ENCODE results near the gene PODXL2.
"Not testable (repeated sequence)": the region's sequence is repeated elsewhere in the genome, so short reads cannot be mapped to it uniquely, and the experiment has no call there.

Gene PODXL2

GRCh38 chr3:127691974-127692373, 63.0 kb downstream of the PODXL2 start:
- no peak for DNase-seq

- no peak for DNase-seq
These were observed 63.7 kb downstream of the PODXL2 start for GRCh38 chr3:127692501-127693335.

GRCh38 chr3:127693336-127693843, 64.4 kb downstream of the PODXL2 start:
- DNase-seq: no peak

GRCh38 chr3:127694467-127695215, 65.7 kb downstream of the PODXL2 start:
- peak; percentile 10 for DNase-seq

- DNase-seq: peak; percentile 50
These were observed 68.7 kb downstream of the PODXL2 start for GRCh38 chr3:127697551-127698240.

GRCh38 chr3:127698286-127698685, 69.3 kb downstream of the PODXL2 start:
- DNase-seq: no peak

GRCh38 chr3:127698691-127699415, 69.9 kb downstream of the PODXL2 start:
- no peak for DNase-seq

GRCh38 chr3:127699416-127700300, 70.7 kb downstream of the PODXL2 start:
- peak; percentile 4 for DNase-seq

GRCh38 chr3:127700406-127700805, 71.4 kb downstream of the PODXL2 start:
- no peak for DNase-seq

GRCh38 chr3:127701280-127701911, 72.4 kb downstream of the PODXL2 start:
- no peak for DNase-seq

GRCh38 chr3:127702151-127702578, 73.2 kb downstream of the PODXL2 start:
- DNase-seq: no peak

GRCh38 chr3:127704840-127705239, 75.9 kb downstream of the PODXL2 start:
- DNase-seq: not testable (repeated sequence)

- DNase-seq: no peak
These were observed 77.3 kb downstream of the PODXL2 start for GRCh38 chr3:127706312-127706711.

GRCh38 chr3:127706785-127707351, 77.9 kb downstream of the PODXL2 start:
- DNase-seq: no peak

- no peak for DNase-seq
These were observed 78.9 kb downstream of the PODXL2 start for GRCh38 chr3:127707851-127708411.

- DNase-seq: no peak
These were observed 79.9 kb downstream of the PODXL2 start for GRCh38 chr3:127708837-127709236.

GRCh38 chr3:127709320-127710060, 80.5 kb downstream of the PODXL2 start:
- no peak for DNase-seq

- peak; percentile 21 for DNase-seq
These were observed 81.4 kb downstream of the PODXL2 start for GRCh38 chr3:127710155-127710941.

All from DMS79 treated with DMSO at 0.1 percent for 48 hours (cell line).